GM13977 (cell line): ENCODE results near the gene FLYWCH1.

Experiments
- DNase-seq: peaks from one replicate; pipeline ENCODE4 v3.0.0; 2012; ENCODE audit warnings: low spot score
- CTCF ChIP-seq: IDR thresholded peaks from 2 replicates; pipeline ENCODE4 v1.5.1; 2012; ENCODE audit warnings: mild to moderate bottlenecking, control low read depth; ENCODE audit not compliant: insufficient read depth; ENCODE audit errors: extremely low read depth, missing control alignments
- in situ Hi-C: fragments of 300-500 bp; cut with MboI; formaldehyde crosslinking; loops from one replicate; pipeline ENCODE4 v1.12.0; 2022; ENCODE audit warnings: low sequenced_read_pairs, low pct_unique_long_range_greater_than_20kb, mixed read lengths, inconsistent platforms; ENCODE audit not compliant: unreplicated experiment

Gene FLYWCH1

DNA sequence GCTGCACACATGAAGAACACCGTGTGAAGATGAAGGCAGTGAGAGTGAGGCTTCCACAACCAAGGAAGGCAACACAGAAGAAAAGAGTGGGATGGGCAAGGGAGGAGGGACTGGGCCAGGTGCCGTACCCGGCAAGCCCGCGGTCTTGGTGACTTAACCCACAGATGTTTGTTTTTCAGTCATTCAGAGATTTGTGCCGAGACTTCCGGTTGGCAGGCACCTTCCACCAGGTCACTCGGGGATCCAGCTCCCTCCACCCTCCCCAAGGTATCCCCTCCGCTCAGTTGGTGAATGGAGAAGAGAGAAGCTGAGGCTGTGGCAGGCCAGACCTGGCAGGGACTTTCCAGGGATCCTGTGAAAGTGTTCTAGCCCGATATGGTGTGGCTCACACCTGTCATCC lies 47.5 kb downstream of the FLYWCH1 start:
- no peak for TF ChIP-seq CTCF
- in situ Hi-C loops = no loop called here
- no peak for DNase-seq

DNA sequence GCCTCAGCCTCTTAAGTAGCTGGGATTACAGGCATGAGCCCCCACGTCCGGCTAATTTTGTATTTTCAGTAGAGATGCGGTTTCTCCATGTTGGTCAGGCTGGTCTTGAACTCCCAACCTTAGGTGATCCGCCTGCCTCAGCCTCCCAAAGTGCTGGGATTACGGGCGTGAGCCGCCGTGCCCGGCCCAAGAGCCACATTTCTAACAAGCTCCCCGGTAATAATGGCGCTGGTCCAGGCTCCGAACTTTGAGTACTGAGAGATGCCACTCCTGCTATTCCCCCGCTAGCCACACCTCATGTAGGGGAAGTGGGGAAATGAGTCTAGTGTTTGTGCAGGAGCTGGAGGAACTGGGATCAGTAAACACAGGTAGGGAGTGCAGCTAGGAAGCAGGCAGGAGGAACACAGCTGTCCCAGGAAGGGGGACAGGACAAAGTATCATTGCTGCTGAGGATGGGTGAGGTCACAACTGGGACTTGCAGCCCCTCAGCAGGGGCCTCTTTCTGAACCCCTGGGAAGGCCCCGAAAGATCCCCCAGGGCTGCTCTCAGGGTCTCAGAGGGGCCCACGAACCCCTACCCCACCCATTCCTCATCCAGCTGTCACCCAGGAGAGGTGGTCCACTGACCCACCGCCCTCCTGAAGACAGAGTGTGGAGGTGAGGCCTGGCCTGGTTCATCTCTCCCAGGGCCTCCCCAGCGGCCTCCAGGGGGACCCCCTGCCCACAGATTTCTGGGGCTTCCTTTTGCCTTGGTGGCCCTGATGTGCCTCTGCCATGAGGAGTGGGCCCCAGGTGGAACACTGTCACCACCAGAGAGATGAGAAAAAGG lies 48.7 kb downstream of the FLYWCH1 start:
- in situ Hi-C loops = no loop called here
- TF ChIP-seq CTCF = no peak
- no peak for DNase-seq

GRCh38 chr16:2962334-2963073 lies 50.8 kb downstream of the FLYWCH1 start:
- TF ChIP-seq CTCF = no peak
- in situ Hi-C loops = no loop called here
- DNase-seq = no peak

- no peak for TF ChIP-seq CTCF
- DNase-seq = peak; percentile 74
- in situ Hi-C loops = no loop called here
Observed at GRCh38 chr16:2963074-2963722, 51.5 kb downstream of the FLYWCH1 start.

DNA sequence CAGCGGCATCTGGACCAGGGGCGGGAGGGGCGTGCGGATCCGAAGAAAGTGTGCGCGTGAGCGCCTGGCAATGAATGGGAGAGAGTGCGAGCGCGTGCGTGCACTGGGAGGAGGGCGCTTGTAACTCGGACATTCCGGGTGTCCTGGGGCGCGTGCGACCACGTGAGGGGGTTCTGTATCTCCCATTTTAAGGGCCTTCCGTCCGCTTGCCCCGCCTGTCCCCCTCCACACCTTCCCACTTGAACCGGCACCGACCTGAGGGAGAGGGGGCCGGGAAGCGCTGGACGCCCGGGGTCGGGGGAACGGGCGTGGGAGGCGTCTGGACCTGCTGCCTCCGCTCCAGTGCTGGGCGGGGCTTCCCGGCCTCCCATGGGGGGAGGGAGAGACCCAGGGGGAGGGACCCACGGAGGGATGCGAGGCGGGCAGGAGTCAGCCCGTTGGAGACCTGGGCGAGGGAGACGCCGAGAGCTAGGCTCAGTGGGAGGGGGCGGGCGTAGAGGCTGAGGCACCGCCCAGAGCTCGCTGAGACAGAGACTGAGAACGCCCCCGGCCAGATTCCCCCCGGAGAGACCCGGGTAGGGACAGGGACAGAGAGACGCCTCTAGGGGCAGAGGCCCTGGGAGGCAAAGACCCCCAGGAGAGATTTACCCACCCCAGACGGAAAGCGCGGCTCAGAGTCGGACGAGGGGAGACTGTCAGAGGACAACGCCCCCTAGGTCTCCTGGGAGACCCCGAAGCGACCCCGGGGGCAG lies 52.2 kb downstream of the FLYWCH1 start, which contains the start of gene KREMEN2:
TSS of gene KREMEN2 (plus strand) at position 553 of the 752 bp plus-strand sequence. CDS start 246 bp downstream, outside the sequence.
- peak; percentile 75 for DNase-seq
- no peak for TF ChIP-seq CTCF
- in situ Hi-C loops = no loop called here
